Activated B cell treated with CpG ODN at 0.5 μM for 24 hours (primary cell): ENCODE measurements around the gene CORO6. TPM values are rescaled to one million over a fixed set of nuclear protein-coding genes. Genes with fewer than 3 reads are reported as not detected.
A peak's percentile ranks its signal among the peaks of the same experiment; 100 is the strongest.

Experiments
- ATAC-seq: fragments of 200-7000 bp; cut with Tn5 transposase; one replicate; pipeline ENCODE4 v1.10.0; 2021; ENCODE audit warnings: low read depth, mild to moderate bottlenecking, moderate library complexity
- CTCF ChIA-PET: fragments of 350-600 bp; sonication (Branson Sonifier 250); formaldehyde crosslinking; loops from one replicate; lab custom pipeline; 2021; ENCODE audit warnings: antibody characterized with exemption; lab: Charles Lee
- POLR2A ChIA-PET: fragments of 350-600 bp; sonication (Branson Sonifier 250); formaldehyde crosslinking; loops from one replicate; lab custom pipeline; 2021; ENCODE audit warnings: antibody characterized with exemption; lab: Charles Lee
- DNase-seq: peaks from one replicate; pipeline ENCODE4 v3.0.0; 2022
- H3K27ac Mint-ChIP-seq: one replicate; pipeline ENCODE4 v1.8.0; 2020; ENCODE audit warnings: mixed read lengths
- H3K27me3 Mint-ChIP-seq: one replicate; pipeline ENCODE4 v1.8.0; 2021; ENCODE audit warnings: mixed read lengths
- H3K36me3 Mint-ChIP-seq: one replicate; pipeline ENCODE4 v1.8.0; 2021; ENCODE audit warnings: low read depth, mixed read lengths
- H3K4me1 Mint-ChIP-seq: one replicate; pipeline ENCODE4 v1.8.0; 2021; ENCODE audit warnings: mixed read lengths
- H3K4me3 Mint-ChIP-seq: one replicate; pipeline ENCODE4 v1.8.0; 2020; ENCODE audit warnings: mild to moderate bottlenecking, mixed read lengths
- H3K9me3 Mint-ChIP-seq: one replicate; pipeline ENCODE4 v1.8.0; 2020; ENCODE audit warnings: mixed read lengths
- intact Hi-C: fragments of 100-400 bp; cut with micrococcal nuclease; formaldehyde crosslinking; loops from one replicate; pipeline ENCODE4 v1.15.1; 2024
- total RNA-seq: library from RNA; stranded (reverse); gene quantifications from 2 replicates; pipeline ENCODE4 v1.2.3, GENCODE V29; 2022
- TF ChIP-seq, protein P1 (sequence below): fragments of 200-600 bp; IDR thresholded peaks from one replicate; pipeline ENCODE4 v1.8.0; 2022; ENCODE audit warnings: antibody characterized with exemption, mild to moderate bottlenecking

Gene CORO6
- total RNA-seq, 1 donor from 2014 or later = 4.1 TPM

GRCh38 chr17:29623283-29623647, 553 bp upstream of the CORO6 start:
- ChIA-PET CTCF (interaction anchor here (1.0 to 1.9 kb wide), 3 partner anchors 16 to 184 kb away, joined by 3 to 7 read pairs (median 3); no protein-coding TSS in a partner anchor), POLR2A (interaction anchor here (0.9 to 2.1 kb wide), 3 partner anchors 8 to 307 kb away, joined by 3 to 10 read pairs (median 4); partner anchors contain the start of gene SSH2)
- H3K27ac Mint-ChIP-seq = no peak overlapping the region
- intact Hi-C loops = loop anchor here (2.0 kb wide), 1 partner anchor 308 kb away; the partner anchor contains the start of gene SSH2
- H3K36me3 Mint-ChIP-seq = peaks cover 10% of the 10 kb centered on the region
- H3K27me3 Mint-ChIP-seq = no peaks in the 10 kb centered on the region
- H3K4me1 Mint-ChIP-seq = peaks cover 39% of the 10 kb centered on the region
- peak overlapping the region; percentile 80 for H3K4me3 Mint-ChIP-seq
- H3K9me3 Mint-ChIP-seq = no peaks in the 10 kb centered on the region
- DNase-seq (no peak), ATAC-seq (no peak)
- TF ChIP-seq, protein P1, sequence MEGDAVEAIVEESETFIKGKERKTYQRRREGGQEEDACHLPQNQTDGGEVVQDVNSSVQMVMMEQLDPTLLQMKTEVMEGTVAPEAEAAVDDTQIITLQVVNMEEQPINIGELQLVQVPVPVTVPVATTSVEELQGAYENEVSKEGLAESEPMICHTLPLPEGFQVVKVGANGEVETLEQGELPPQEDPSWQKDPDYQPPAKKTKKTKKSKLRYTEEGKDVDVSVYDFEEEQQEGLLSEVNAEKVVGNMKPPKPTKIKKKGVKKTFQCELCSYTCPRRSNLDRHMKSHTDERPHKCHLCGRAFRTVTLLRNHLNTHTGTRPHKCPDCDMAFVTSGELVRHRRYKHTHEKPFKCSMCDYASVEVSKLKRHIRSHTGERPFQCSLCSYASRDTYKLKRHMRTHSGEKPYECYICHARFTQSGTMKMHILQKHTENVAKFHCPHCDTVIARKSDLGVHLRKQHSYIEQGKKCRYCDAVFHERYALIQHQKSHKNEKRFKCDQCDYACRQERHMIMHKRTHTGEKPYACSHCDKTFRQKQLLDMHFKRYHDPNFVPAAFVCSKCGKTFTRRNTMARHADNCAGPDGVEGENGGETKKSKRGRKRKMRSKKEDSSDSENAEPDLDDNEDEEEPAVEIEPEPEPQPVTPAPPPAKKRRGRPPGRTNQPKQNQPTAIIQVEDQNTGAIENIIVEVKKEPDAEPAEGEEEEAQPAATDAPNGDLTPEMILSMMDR = no peak

DNA sequence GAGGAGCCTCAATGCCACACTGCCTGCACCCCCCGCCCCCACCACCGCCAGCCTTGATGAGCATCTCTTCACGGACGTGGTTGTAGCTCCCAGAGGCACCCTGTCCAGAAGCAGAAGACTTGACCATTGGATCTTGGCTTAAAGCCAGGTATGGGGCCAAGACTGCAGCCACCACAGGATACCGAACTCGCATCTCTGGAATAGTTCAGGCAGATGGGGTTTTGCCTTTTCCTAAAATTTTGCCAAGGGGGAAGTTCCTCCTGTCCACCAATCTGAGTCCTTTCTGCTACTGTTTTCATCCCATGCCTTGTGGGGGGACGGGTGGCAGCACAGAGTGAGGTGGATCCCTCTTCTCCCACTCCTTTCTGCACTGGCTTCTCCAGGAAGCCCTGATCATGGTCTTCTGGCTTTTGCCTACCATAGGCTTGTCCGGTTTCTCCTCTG, 939 bp downstream of the CORO6 start:
- Mint-ChIP-seq H3K4me3 (peak overlapping the region; percentile 80), H3K4me1 (peaks cover 45% of the 10 kb centered on the region), H3K9me3 (no peaks in the 10 kb centered on the region), H3K36me3 (peaks cover 4% of the 10 kb centered on the region), H3K27me3 (peaks cover 2% of the 10 kb centered on the region), H3K27ac (no peak overlapping the region)
- intact Hi-C loops = loop anchor here (2.0 kb wide), 1 partner anchor 309 kb away; the partner anchor contains the start of gene SSH2
- POLR2A ChIA-PET = interaction anchor here (0.9 to 2.1 kb wide), 2 partner anchors 8 to 40 kb away, joined by 3 to 10 read pairs; no protein-coding TSS in a partner anchor
- DNase-seq (no peak), ATAC-seq (no peak)
- CTCF ChIA-PET = no interaction called here
- TF ChIP-seq, protein P1 = no peak

DNA sequence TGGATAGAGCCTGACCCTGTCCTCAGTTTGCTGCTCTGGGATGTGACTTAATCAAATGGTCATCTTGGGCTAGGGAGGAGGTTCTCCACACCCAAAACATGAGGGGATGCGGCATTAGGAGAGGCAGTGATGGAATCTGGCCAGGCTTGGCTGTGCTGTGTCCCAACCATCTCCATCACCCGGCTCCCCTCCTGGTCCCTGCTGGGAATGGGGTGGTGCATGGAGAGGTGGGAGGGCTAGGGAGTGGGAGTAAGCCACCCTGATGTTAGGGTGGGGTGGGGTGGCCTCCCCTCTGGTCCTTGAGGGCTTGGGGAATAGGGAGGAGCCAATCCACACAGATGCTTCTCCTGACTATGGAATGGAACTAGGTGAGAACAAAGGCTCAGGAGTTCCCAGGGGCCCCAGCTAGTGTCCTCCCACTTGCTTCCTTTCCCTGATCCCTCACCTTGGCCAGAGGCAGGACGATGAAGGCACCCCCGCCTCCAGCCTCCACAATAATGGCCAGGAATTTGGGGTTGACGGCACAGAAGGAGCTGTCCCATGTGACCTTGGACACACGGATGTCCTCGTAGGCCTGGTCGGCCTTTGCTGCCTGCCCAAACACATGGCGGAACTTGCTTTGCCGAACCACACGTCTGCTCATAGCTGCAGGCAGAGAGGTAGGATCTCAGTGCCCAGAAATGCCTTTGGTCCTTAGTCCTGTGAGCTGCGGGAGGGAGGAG, 1.8 kb downstream of the CORO6 start:
- DNase-seq (no peak), ATAC-seq (no peak)
- no peaks in the 10 kb centered on the region for H3K9me3 Mint-ChIP-seq
- TF ChIP-seq, protein P1 = no peak
- H3K4me1 Mint-ChIP-seq = peaks cover 53% of the 10 kb centered on the region
- ChIA-PET CTCF (no interaction called here), POLR2A (interaction anchor here (0.6 to 0.9 kb wide), 2 partner anchors 39 to 57 kb away, joined by 3 read pairs; no protein-coding TSS in a partner anchor)
- peak overlapping the region; percentile 50 for H3K4me3 Mint-ChIP-seq
- no peak overlapping the region for H3K27ac Mint-ChIP-seq
- intact Hi-C loops = no loop called here
- no peaks in the 10 kb centered on the region for H3K36me3 Mint-ChIP-seq
- H3K27me3 Mint-ChIP-seq = peaks cover 2% of the 10 kb centered on the region

GRCh38 chr17:29620271-29620670, 2.4 kb downstream of the CORO6 start:
- Mint-ChIP-seq H3K9me3 (no peaks in the 10 kb centered on the region), H3K4me1 (peaks cover 52% of the 10 kb centered on the region), H3K4me3 (no peak overlapping the region), H3K27ac (no peak overlapping the region), H3K36me3 (no peaks in the 10 kb centered on the region), H3K27me3 (peaks cover 3% of the 10 kb centered on the region)
- TF ChIP-seq, protein P1 = no peak
- no peak for DNase-seq
- ATAC-seq = no peak
- ChIA-PET POLR2A (no interaction called here), CTCF (no interaction called here)
- intact Hi-C loops = no loop called here

- no peaks in the 10 kb centered on the region for H3K9me3 Mint-ChIP-seq
These were observed 3.5 kb downstream of the CORO6 start for GRCh38 chr17:29619251-29619650.

More at GRCh38 chr17:29619251-29619650, 3.5 kb downstream of the CORO6 start:
- TF ChIP-seq, protein P1 = no peak
- Mint-ChIP-seq H3K4me1 (peaks cover 57% of the 10 kb centered on the region), H3K36me3 (no peaks in the 10 kb centered on the region), H3K27ac (no peak overlapping the region), H3K4me3 (no peak overlapping the region), H3K27me3 (peaks cover 3% of the 10 kb centered on the region)
- DNase-seq (no peak), ATAC-seq (no peak)
- intact Hi-C loops = loop anchor here (10.0 kb wide), 1 partner anchor 474 kb away; no protein-coding TSS in a partner anchor
- POLR2A ChIA-PET = interaction anchor here (3.2 kb wide), 1 partner anchor 27 kb away, joined by 16 read pairs; the partner anchor contains the start of gene ANKRD13B
- CTCF ChIA-PET = interaction anchor here (3.0 to 3.4 kb wide), 2 partner anchors 20 to 28 kb away, joined by 19 to 20 read pairs; no protein-coding TSS in a partner anchor
